Thyroid gland (tissue), 4 donors: Measurements from ENCODE around the gene C21orf91.

Experiments used
- POLR2A ChIP-seq, 2 donors: fragments of 450-650 bp; IDR thresholded peaks; one replicate each; pipeline ENCODE4 v1.6.1; 2017; ENCODE audit warnings: antibody characterized with exemption in 2 of 2, mild to moderate bottlenecking in 2 of 2, moderate library complexity in 1 of 2
- TF ChIP-seq, protein P1 (sequence below), 6 experiments: fragments of 200-600 bp in 3 of 6; fragments of 450-650 bp in 3 of 6; sonication (generic) in 3 of 6; IDR thresholded peaks; one replicate each; pipeline ENCODE4 v1.5.1; 2016 to 2019; ENCODE audit warnings: antibody characterized with exemption in 6 of 6, mild to moderate bottlenecking in 2 of 6, inconsistent platforms in 1 of 6, moderate library complexity in 1 of 6

DNA sequence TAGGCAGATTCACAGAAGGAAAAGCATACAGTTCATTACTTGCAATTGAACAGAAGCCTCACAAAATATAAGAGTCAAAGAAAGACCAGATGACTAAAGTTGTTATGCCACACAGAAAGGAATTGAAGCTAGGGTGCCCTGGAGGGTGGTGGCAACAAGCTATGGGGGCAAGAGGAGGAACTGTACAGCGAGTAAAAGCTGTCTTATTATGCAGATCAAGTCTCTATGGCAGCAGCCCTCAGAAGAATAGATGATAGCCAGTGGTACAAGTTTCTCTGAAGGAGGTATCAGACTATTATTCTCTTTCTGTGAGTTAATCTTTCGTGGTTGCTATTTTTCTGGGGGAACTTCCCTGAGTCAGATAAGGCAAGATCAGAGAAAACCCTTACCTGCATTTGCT lies 72.2 kb downstream of the C21orf91 start:
- TF ChIP-seq POLR2A (IDR thresholded peaks at IDR 0.05): no peak
- TF ChIP-seq, protein P1, sequence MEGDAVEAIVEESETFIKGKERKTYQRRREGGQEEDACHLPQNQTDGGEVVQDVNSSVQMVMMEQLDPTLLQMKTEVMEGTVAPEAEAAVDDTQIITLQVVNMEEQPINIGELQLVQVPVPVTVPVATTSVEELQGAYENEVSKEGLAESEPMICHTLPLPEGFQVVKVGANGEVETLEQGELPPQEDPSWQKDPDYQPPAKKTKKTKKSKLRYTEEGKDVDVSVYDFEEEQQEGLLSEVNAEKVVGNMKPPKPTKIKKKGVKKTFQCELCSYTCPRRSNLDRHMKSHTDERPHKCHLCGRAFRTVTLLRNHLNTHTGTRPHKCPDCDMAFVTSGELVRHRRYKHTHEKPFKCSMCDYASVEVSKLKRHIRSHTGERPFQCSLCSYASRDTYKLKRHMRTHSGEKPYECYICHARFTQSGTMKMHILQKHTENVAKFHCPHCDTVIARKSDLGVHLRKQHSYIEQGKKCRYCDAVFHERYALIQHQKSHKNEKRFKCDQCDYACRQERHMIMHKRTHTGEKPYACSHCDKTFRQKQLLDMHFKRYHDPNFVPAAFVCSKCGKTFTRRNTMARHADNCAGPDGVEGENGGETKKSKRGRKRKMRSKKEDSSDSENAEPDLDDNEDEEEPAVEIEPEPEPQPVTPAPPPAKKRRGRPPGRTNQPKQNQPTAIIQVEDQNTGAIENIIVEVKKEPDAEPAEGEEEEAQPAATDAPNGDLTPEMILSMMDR (IDR thresholded peaks at IDR 0.05): no peak
